NCI-H187 (cell line): Measurements from ENCODE around the gene TTC39B.

Experiments used
- DNase-seq, 2 experiments: peaks; one replicate each; lab custom pipeline; 2025; lab: John Stamatoyannopoulos, UW

TTC39B gene

DNA sequence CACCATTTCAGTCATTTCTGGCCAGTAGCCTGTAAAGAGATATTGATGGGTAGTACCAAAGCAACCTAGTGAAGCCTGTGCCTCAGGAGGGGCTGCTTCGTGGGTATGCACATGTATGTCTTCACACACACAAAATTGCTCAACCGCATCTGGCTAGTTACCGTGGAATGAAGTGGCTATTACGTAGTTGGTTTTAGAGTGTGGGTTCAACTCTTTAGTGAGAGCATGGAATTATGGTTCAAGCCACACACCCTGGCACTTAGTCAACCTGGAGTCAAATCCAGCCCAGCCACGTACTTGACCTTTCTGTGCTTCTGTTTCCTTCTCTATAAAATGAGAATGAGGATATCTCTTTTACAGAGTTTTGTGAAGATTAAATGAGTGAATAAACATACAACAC lies 174.9 kb downstream of the TTC39B start:
- DNase-seq: no peak

DNA sequence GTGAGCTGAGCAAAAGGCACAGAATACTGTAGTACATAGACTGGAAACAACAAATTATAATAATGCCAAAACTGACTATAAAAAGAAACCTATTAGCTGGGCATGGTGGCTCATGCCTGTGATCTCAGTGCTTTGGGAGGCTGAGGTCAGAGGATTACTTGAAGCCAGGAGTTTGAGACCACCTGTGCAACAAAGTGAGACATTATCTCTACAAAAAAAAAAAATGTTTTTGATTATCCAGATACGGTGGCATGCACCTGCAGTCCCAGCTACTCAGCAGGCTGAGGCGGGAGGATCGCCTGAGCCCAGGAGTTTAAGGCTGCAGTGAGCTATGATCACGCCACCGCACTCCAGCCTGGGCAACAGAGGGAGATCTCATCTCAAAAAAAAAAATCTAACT lies 175.9 kb downstream of the TTC39B start:
- DNase-seq: no peak

DNA sequence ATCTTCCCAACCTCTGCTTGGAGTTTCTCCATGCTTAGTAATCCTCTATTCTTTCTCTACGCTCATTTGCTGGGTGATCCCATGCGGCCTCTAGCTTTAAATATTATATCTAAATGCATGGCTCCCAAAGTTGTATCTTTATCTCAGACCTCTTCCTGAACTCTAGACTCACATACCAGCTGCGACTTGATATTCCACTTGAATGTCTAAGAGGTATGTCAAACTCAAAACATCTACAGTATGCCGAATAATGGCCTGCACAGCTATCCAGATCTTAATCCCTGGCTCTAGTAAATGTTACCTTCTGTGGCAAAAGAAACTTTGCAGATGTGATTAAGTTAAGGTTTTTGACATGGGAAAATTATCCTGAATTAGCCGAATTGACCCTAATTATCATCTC lies 179.2 kb downstream of the TTC39B start:
- no peak for DNase-seq

GRCh38 chr9:15121630-15122029 lies 185.4 kb downstream of the TTC39B start:
- no peak for DNase-seq

GRCh38 chr9:15116130-15116580 lies 190.9 kb downstream of the TTC39B start:
- no peak for DNase-seq

- DNase-seq: no peak
These were observed 191.3 kb downstream of the TTC39B start for GRCh38 chr9:15115702-15116101.

GRCh38 chr9:15115041-15115440 lies 192.0 kb downstream of the TTC39B start:
- no peak for DNase-seq
